A549 (cell line): ENCODE measurements around the gene SIRT7. TPM values are rescaled to one million over a fixed set of nuclear protein-coding genes. Genes with fewer than 3 reads are reported as not detected.
A peak's percentile ranks its signal among the peaks of the same experiment; 100 is the strongest.

Source experiments
- ATAC-seq, 2 experiments: fragments of 200-7000 bp in 1 of 2; fragments of >200 bp in 1 of 2; cut with Nextera tagmentation in 1 of 2; cut with Tn5 transposase in 1 of 2; 3 replicates each; pipeline versions ENCODE4 v1.8.0 to v1.9.1; 2018 to 2020; ENCODE audit warnings: mild to moderate bottlenecking in 1 of 2, moderate library complexity in 1 of 2
- CTCF ChIA-PET: fragments of 300-600 bp; sonication (Branson Sonifier 250); formaldehyde crosslinking; extraction: SDS; loops from one replicate; lab custom pipeline; 2021; ENCODE audit warnings: antibody characterized with exemption, inconsistent platforms; lab: Yijun Ruan, JAX
- POLR2A ChIA-PET: fragments of 350-600 bp; formaldehyde crosslinking; extraction: SDS; loops from one replicate; lab custom pipeline; 2021; ENCODE audit warnings: antibody characterized with exemption, inconsistent platforms; lab: Yijun Ruan, JAX
- DNase-seq, 2 experiments: peaks; one replicate each; pipeline versions ENCODE4 v3.0.0 to v3.0.0-alpha.2; 2011 to 2016; ENCODE audit warnings: low read depth in 1 of 2, low spot score in 1 of 2
- FAIRE-seq: peaks from 2 replicates; lab custom pipeline; 2011; peaks lifted over from hg19 to GRCh38; lab: Jason Lieb, UNC
- H3K27ac ChIP-seq, 2 experiments: fragments of >200 bp; sonication (Bioruptor Twin); formaldehyde crosslinking; 3 replicates each; pipeline ENCODE4 v1.5.1; 2016 to 2017
- H3K4me1 ChIP-seq: fragments of >200 bp; sonication (Bioruptor Twin); formaldehyde crosslinking; 3 replicates; pipeline ENCODE4 v1.6.1; 2016
- H3K4me2 ChIP-seq: fragments of >200 bp; sonication (Bioruptor Twin); formaldehyde crosslinking; 3 replicates; pipeline ENCODE4 v1.6.1; 2016
- H3K4me3 ChIP-seq: fragments of >200 bp; sonication (Bioruptor Twin); formaldehyde crosslinking; 3 replicates; pipeline ENCODE4 v1.5.1; 2016
- H3K9me3 ChIP-seq: fragments of >200 bp; sonication (Bioruptor Twin); formaldehyde crosslinking; 3 replicates; pipeline ENCODE4 v1.6.1; 2016
- ATOH8 ChIP-seq: fragments of 250-450 bp; sonication (Bioruptor Pico); IDR thresholded peaks from 2 replicates; pipeline ENCODE4 v1.5.0; 2020; ENCODE audit warnings: low read depth, mild to moderate bottlenecking, moderate library complexity
- BCL3 ChIP-seq: fragments of >200 bp; sonication (Bioruptor Twin); formaldehyde crosslinking; IDR thresholded peaks from 3 replicates; pipeline ENCODE4 v1.6.1; 2016
- CEBPB ChIP-seq, 2 experiments: fragments of >200 bp in 1 of 2; sonication (Bioruptor Twin) in 1 of 2; formaldehyde crosslinking in 1 of 2; IDR thresholded peaks; 2 replicates each; pipeline ENCODE4 v1.6.1; 2012 to 2016
- CHD2 ChIP-seq: fragments of 150-350 bp; IDR thresholded peaks from 2 replicates; pipeline ENCODE4 v1.6.1; 2014; ENCODE audit warnings: low read length; ENCODE audit not compliant: partially characterized antibody
- CHD4 ChIP-seq: fragments of 200-600 bp; sonication (generic); IDR thresholded peaks from 2 replicates; pipeline ENCODE4 v1.6.1; 2016; ENCODE audit warnings: antibody characterized with exemption, mild to moderate bottlenecking, borderline replicate concordance
- EP300 ChIP-seq, 2 experiments: fragments of >200 bp; sonication (Bioruptor Twin); formaldehyde crosslinking; IDR thresholded peaks; 2 replicates in 1 of 2; 3 replicates in 1 of 2; pipeline ENCODE4 v1.6.1; 2016 to 2017
- FOSL2 ChIP-seq, 2 experiments: fragments of 450-650 bp in 1 of 2; fragments of >200 bp in 1 of 2; sonication (Bioruptor Twin) in 1 of 2; formaldehyde crosslinking; IDR thresholded peaks; 2 replicates each; pipeline versions ENCODE4 v1.5.0 to v1.6.1; 2016 to 2020; ENCODE audit warnings: mild to moderate bottlenecking in 1 of 2, moderate library complexity in 1 of 2
- FOXS1 ChIP-seq: fragments of 250-450 bp; sonication (Bioruptor Pico); IDR thresholded peaks from 2 replicates; pipeline ENCODE4 v1.5.0; 2020; ENCODE audit warnings: mild to moderate bottlenecking, moderate library complexity
- HMGXB4 ChIP-seq: fragments of 250-450 bp; sonication (Bioruptor Pico); IDR thresholded peaks from 2 replicates; pipeline ENCODE4 v1.5.0; 2021; ENCODE audit warnings: mild to moderate bottlenecking, moderate library complexity, borderline replicate concordance
- HOXA7 ChIP-seq: fragments of 250-450 bp; sonication (Bioruptor Pico); IDR thresholded peaks from 2 replicates; pipeline ENCODE4 v1.5.0; 2020; ENCODE audit warnings: mild to moderate bottlenecking, moderate library complexity
- HOXB13 ChIP-seq: fragments of 250-450 bp; sonication (Bioruptor Pico); IDR thresholded peaks from 2 replicates; pipeline ENCODE4 v1.5.0; 2020; ENCODE audit warnings: low read depth, mild to moderate bottlenecking, moderate library complexity
- JUN ChIP-seq, 2 experiments: fragments of >200 bp; sonication (Bioruptor Twin); formaldehyde crosslinking; IDR thresholded peaks; 2 replicates in 1 of 2; 3 replicates in 1 of 2; pipeline ENCODE4 v1.6.1; 2016 to 2017
- MAFK ChIP-seq: fragments of 450-650 bp; IDR thresholded peaks from 2 replicates; pipeline ENCODE4 v1.6.1; 2014; ENCODE audit not compliant: partially characterized antibody
- MAZ ChIP-seq: fragments of 150-350 bp; IDR thresholded peaks from 2 replicates; pipeline ENCODE4 v1.6.1; 2014; ENCODE audit warnings: antibody characterized with exemption, low read depth, low read length, borderline replicate concordance
- MYC ChIP-seq: IDR thresholded peaks from 2 replicates; pipeline ENCODE4 v1.6.1; 2012; ENCODE audit warnings: mild to moderate bottlenecking, inconsistent platforms, low read length, improper control_type of control experiment, borderline replicate concordance
- NFE2L2 ChIP-seq: fragments of 150-350 bp; conservative IDR thresholded peaks from 2 replicates; pipeline ENCODE4 v1.6.1; 2014; ENCODE audit warnings: low read length
- PBX3 ChIP-seq: IDR thresholded peaks from 2 replicates; pipeline ENCODE4 v1.6.1; 2012
- POLR2A ChIP-seq: IDR thresholded peaks from 2 replicates; pipeline ENCODE4 v1.6.1; 2012; ENCODE audit warnings: mild to moderate bottlenecking, low read length
- RARB ChIP-seq: fragments of 250-450 bp; sonication (Bioruptor Pico); IDR thresholded peaks from 2 replicates; pipeline ENCODE4 v1.8.0; 2021; ENCODE audit warnings: mild to moderate bottlenecking, moderate library complexity
- RFX5 ChIP-seq: fragments of 450-650 bp; IDR thresholded peaks from 2 replicates; pipeline ENCODE4 v1.7.1; 2014; ENCODE audit warnings: antibody characterized with exemption, mild to moderate bottlenecking, moderate library complexity
- SREBF2 ChIP-seq: fragments of 450-650 bp; IDR thresholded peaks from 2 replicates; pipeline ENCODE4 v1.6.1; 2014; ENCODE audit warnings: mild to moderate bottlenecking, moderate library complexity
- TFCP2L1 ChIP-seq: fragments of 250-450 bp; sonication (Bioruptor Pico); IDR thresholded peaks from 2 replicates; pipeline ENCODE4 v1.5.0; 2021; ENCODE audit warnings: mild to moderate bottlenecking
- TP53 ChIP-seq: fragments of 250-450 bp; sonication (Bioruptor Pico); IDR thresholded peaks from 2 replicates; pipeline ENCODE4 v1.5.0; 2021; ENCODE audit warnings: mild to moderate bottlenecking, moderate library complexity
- ZFP36 ChIP-seq: fragments of 450-650 bp; IDR thresholded peaks from 2 replicates; pipeline ENCODE4 v1.6.1; 2014; ENCODE audit warnings: borderline replicate concordance; ENCODE audit not compliant: partially characterized antibody
- ZNF302 ChIP-seq: fragments of 250-450 bp; sonication (Bioruptor Pico); IDR thresholded peaks from 2 replicates; pipeline ENCODE4 v1.9.0; 2021; ENCODE audit warnings: inconsistent platforms, mild to moderate bottlenecking, moderate library complexity
- ZSCAN20 ChIP-seq: fragments of 250-450 bp; sonication (Bioruptor Pico); IDR thresholded peaks from 2 replicates; pipeline ENCODE4 v1.8.0; 2022; ENCODE audit warnings: mild to moderate bottlenecking, moderate library complexity
- WGBS: methylation state at CpG from one replicate; pipeline ENCODE4 v1.1.6; 2017; ENCODE audit errors: missing lambda C conversion rate; 5-methylcytosine and 5-hydroxymethylcytosine counted together
- polyA plus RNA-seq, 4 experiments: library from polyadenylated mRNA; depleted of rRNA in 3 of 4; stranded (reverse); fragments of >200 nt; fragmentation: RNase III in 1 of 4; extraction: RNeasy Plus Mini Kit Qiagen cat#74134 plus additional on column Dnase treatment in 1 of 4; gene quantifications; 2 replicates in 3 of 4; 3 replicates in 1 of 4; pipeline ENCODE4 v1.2.3, GENCODE V29; 2011 to 2017

Gene SIRT7
- polyA plus RNA-seq, 2 of the 4 experiments (the other 2 are of a cell fraction), result 9.8 to 35.2 TPM

GRCh38 chr17:81924557-81925532 is 6.9 kb upstream of the SIRT7 start:
- FAIRE-seq, result no peak
- WGBS, result 67% methylated on average over 14 of the region's 21 CpGs
- H3K9me3 ChIP-seq, result no peaks in the 10 kb centered on the region
- TF ChIP-seq FOSL2 (IDR thresholded peaks at IDR 0.05) (no peak), FOSL2 (CRISPR knock-in tag; IDR thresholded peaks at IDR 0.05) (no peak), TP53 (CRISPR knock-in tag) (0 out of 2 replicates have a peak, but pooled peaks have one; percentile 24), MAFK (peak; percentile 95)
- TF ChIP-seq, all 56 proteins: peak for 2
- Histone ChIP-seq H3K4me1 (peaks cover 66% of the 10 kb centered on the region), H3K27ac (peak overlapping the region; percentile 96 to 98), H3K4me2 (peak overlapping the region; percentile 96), H3K4me3 (peak overlapping the region; percentile 57)
- POLR2A ChIA-PET, result interaction anchor here (1.1 to 1.5 kb wide), 3 partner anchors 13 to 241 kb away, joined by 3 read pairs; partner anchors contain the start of genes ARL16, HGS and PCYT2
- DNase-seq (peak in 1 of 2 experiments; percentile 65), ATAC-seq (no peak)
- CTCF ChIA-PET, result interaction anchor here (0.7 to 12.8 kb wide), 13 partner anchors 13 to 216 kb away, joined by 3 to 99 read pairs (median 6); partner anchors contain the start of genes ALYREF, ANAPC11, ARHGDIA and CENPX

- peak overlapping the region; percentile 96 to 98 for H3K27ac ChIP-seq
- ChIA-PET POLR2A (interaction anchor here (1.1 to 1.9 kb wide), 7 partner anchors 13 to 240 kb away, joined by 3 to 5 read pairs (median 3); partner anchors contain the start of genes ARL16, HGS, MCRIP1 and PCYT2), CTCF (interaction anchor here (0.7 to 12.8 kb wide), 12 partner anchors 12 to 215 kb away, joined by 3 to 99 read pairs (median 5); partner anchors contain the start of genes ALYREF, ANAPC11, ARHGDIA and CENPX)
- peak; percentile 43 for FAIRE-seq
- H3K4me1 ChIP-seq, result peaks cover 70% of the 10 kb centered on the region
- H3K4me3 ChIP-seq, result peak overlapping the region; percentile 57
- peak; percentile 23 to 68 for ATAC-seq
- H3K9me3 ChIP-seq, result no peaks in the 10 kb centered on the region
- peak; percentile 83 to 91 for DNase-seq
- H3K4me2 ChIP-seq, result peak overlapping the region; percentile 96
- WGBS, result 3% methylated on average over 24 of the region's 32 CpGs
- no peak for TF ChIP-seq SREBF2
- peak; percentile 20 to 81; a peak in 2 of 4 replicates for TF ChIP-seq CEBPB (IDR thresholded peaks at IDR 0.05)
- TF ChIP-seq ZSCAN20 (CRISPR knock-in tag), result no peak
- TF ChIP-seq EP300 (IDR thresholded peaks at IDR 0.05), result peak in 1 of 2 experiments; percentile 41; a peak in 1 of 5 replicates
- TF ChIP-seq ATOH8, result 0 out of 2 replicates have a peak, but pooled peaks have one; percentile 5
- no peak for TF ChIP-seq ZNF302 (CRISPR knock-in tag)
- no peak for TF ChIP-seq FOSL2 (IDR thresholded peaks at IDR 0.05)
- TF ChIP-seq FOSL2 (CRISPR knock-in tag; IDR thresholded peaks at IDR 0.05), result peak; percentile 61
- TF ChIP-seq HOXB13 (CRISPR knock-in tag), result 0 out of 2 replicates have a peak, but pooled peaks have one; percentile 36
- TF ChIP-seq RARB (CRISPR knock-in tag), result no peak
- peak; percentile 18; the same call in 1 of the 2 replicates for TF ChIP-seq POLR2A
- TF ChIP-seq PBX3, result 0 out of 2 replicates have a peak, but pooled peaks have one; percentile 43
- TF ChIP-seq MYC, result 0 out of 2 replicates have a peak, but pooled peaks have one; percentile 32
- no peak for TF ChIP-seq BCL3
- TF ChIP-seq NFE2L2, result peak; percentile 98
- peak; percentile 100 for TF ChIP-seq MAFK
- peak; percentile 13; the same call in 1 of the 2 replicates for TF ChIP-seq MAZ
- no peak for TF ChIP-seq FOXS1
- TF ChIP-seq ZFP36, result no peak
- peak in 1 of 2 experiments; percentile 67; a peak in 2 of 5 replicates for TF ChIP-seq JUN (IDR thresholded peaks at IDR 0.05)
- peak; percentile 80; the same call in 1 of the 2 replicates for TF ChIP-seq HOXA7 (CRISPR knock-in tag)
- peak; percentile 30; the same call in 1 of the 2 replicates for TF ChIP-seq TFCP2L1
- peak; percentile 78 for TF ChIP-seq RFX5
- TF ChIP-seq HMGXB4 (CRISPR knock-in tag), result no peak; the same call in 1 of the 2 replicates
- TF ChIP-seq CHD2, result no peak
- TF ChIP-seq CHD4, result no peak
Measured at GRCh38 chr17:81923302-81924260, 5.6 kb upstream of the SIRT7 start.
